Natural killer cell (primary cell): ENCODE results near the gene MUSTN1. TPM values are rescaled to one million over a fixed set of nuclear protein-coding genes. Genes with fewer than 3 reads are reported as not detected.

Experiments used
- ATAC-seq, 3 donors: fragments of 150-1000 bp in 2 of 3; fragments of 200-7000 bp in 1 of 3; cut with Tn5 transposase; 1 replicate in 1 of 3; 2 replicates in 2 of 3; pipeline ENCODE4 v1.10.0; 2021; ENCODE audit warnings: mild to moderate bottlenecking in 2 of 3, moderate library complexity in 2 of 3
- DNase-seq, 2 donors: peaks; one replicate each; pipeline versions ENCODE4 v3.0.0 to v3.0.0-alpha.2; 2013 to 2021; ENCODE audit warnings: mixed read lengths in 1 of 2
- H3K27ac ChIP-seq: one replicate; pipeline ENCODE4 v1.5.1; 2013; ENCODE audit warnings: mild to moderate bottlenecking, low read length
- H3K27me3 ChIP-seq: one replicate; pipeline ENCODE4 v1.6.1; 2013; ENCODE audit warnings: low read length; ENCODE audit not compliant: control insufficient read depth, insufficient read depth
- H3K36me3 ChIP-seq: one replicate; pipeline ENCODE4 v1.6.1; 2013; ENCODE audit warnings: low read length; ENCODE audit not compliant: control insufficient read depth, insufficient read depth
- H3K4me1 ChIP-seq: one replicate; pipeline ENCODE4 v1.6.1; 2013; ENCODE audit warnings: low read length; ENCODE audit not compliant: control insufficient read depth, insufficient read depth
- H3K4me3 ChIP-seq: one replicate; pipeline ENCODE4 v1.5.1; 2013; ENCODE audit warnings: low read length
- H3K9me3 ChIP-seq: one replicate; pipeline ENCODE4 v1.6.1; 2013; ENCODE audit warnings: low read length; ENCODE audit not compliant: control insufficient read depth, insufficient read depth
- H3K27ac Mint-ChIP-seq, 2 donors: one replicate each; pipeline ENCODE4 v1.8.0; 2022; ENCODE audit warnings: mild to moderate bottlenecking in 2 of 2, mixed read lengths in 2 of 2, moderate library complexity in 1 of 2
- H3K27me3 Mint-ChIP-seq, 2 donors: one replicate each; pipeline ENCODE4 v1.8.0; 2022; ENCODE audit warnings: low read depth in 2 of 2, mixed read lengths in 2 of 2
- H3K36me3 Mint-ChIP-seq: one replicate; pipeline ENCODE4 v1.8.0; 2022; ENCODE audit warnings: mixed read lengths
- H3K4me1 Mint-ChIP-seq, 2 donors: one replicate each; pipeline ENCODE4 v1.8.0; 2022; ENCODE audit warnings: mixed read lengths in 2 of 2
- H3K4me3 Mint-ChIP-seq: one replicate; pipeline ENCODE4 v1.8.0; 2022; ENCODE audit warnings: mild to moderate bottlenecking, moderate library complexity, mixed read lengths
- H3K9me3 Mint-ChIP-seq, 2 donors: one replicate each; pipeline ENCODE4 v1.8.0; 2022; ENCODE audit warnings: mixed read lengths in 2 of 2
- WGBS: methylation state at CpG from one replicate; pipeline ENCODE4 v1.1.7; 2013; ENCODE audit warnings: missing lambda C conversion rate; ENCODE audit not compliant: insufficient coverage; 5-methylcytosine and 5-hydroxymethylcytosine counted together
- intact Hi-C: fragments of 100-400 bp; cut with micrococcal nuclease; formaldehyde crosslinking; loops from one replicate; pipeline ENCODE4 v1.14.2; 2022
- total RNA-seq, 4 donors: library from RNA; stranded (reverse); fragments of 120-200 nt in 1 of 4; gene quantifications; one replicate each; pipeline versions ENCODE4 v1.2.3 to v1.2.4, GENCODE V29; 2013 to 2022
- TF ChIP-seq, protein P1 (sequence below): fragments of 200-600 bp; IDR thresholded peaks from one replicate; pipeline ENCODE4 v1.8.0; 2022; ENCODE audit warnings: antibody characterized with exemption

MUSTN1 gene
- total RNA-seq, 3 donors from 2014 or later (not counting 1 experiment from before 2014, with no cell fraction given), result 5.3 to 7.7 (median 6.8) TPM

GRCh38 chr3:52827866-52828376 is 6.9 kb downstream of the MUSTN1 start:
- intact Hi-C loops, result no loop called here
- Histone ChIP-seq H3K27ac (no peak overlapping the region), H3K9me3 (no peaks in the 10 kb centered on the region), H3K4me3 (no peak overlapping the region), H3K4me1 (no peaks in the 10 kb centered on the region), H3K27me3 (no peaks in the 10 kb centered on the region), H3K36me3 (peaks cover 7% of the 10 kb centered on the region)
- Mint-ChIP-seq H3K4me3 (no peak overlapping the region), H3K27me3 (no peaks in the 10 kb centered on the region), H3K27ac (no peak overlapping the region), H3K4me1 (peaks cover 0 to 6% of the 10 kb centered on the region in 2 donors), H3K36me3 (no peaks in the 10 kb centered on the region), H3K9me3 (no peaks in the 10 kb centered on the region)
- TF ChIP-seq, protein P1, sequence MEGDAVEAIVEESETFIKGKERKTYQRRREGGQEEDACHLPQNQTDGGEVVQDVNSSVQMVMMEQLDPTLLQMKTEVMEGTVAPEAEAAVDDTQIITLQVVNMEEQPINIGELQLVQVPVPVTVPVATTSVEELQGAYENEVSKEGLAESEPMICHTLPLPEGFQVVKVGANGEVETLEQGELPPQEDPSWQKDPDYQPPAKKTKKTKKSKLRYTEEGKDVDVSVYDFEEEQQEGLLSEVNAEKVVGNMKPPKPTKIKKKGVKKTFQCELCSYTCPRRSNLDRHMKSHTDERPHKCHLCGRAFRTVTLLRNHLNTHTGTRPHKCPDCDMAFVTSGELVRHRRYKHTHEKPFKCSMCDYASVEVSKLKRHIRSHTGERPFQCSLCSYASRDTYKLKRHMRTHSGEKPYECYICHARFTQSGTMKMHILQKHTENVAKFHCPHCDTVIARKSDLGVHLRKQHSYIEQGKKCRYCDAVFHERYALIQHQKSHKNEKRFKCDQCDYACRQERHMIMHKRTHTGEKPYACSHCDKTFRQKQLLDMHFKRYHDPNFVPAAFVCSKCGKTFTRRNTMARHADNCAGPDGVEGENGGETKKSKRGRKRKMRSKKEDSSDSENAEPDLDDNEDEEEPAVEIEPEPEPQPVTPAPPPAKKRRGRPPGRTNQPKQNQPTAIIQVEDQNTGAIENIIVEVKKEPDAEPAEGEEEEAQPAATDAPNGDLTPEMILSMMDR, result no peak
- DNase-seq (no peak), ATAC-seq (no peak)
- WGBS, result 83% methylated on average over 10 of the region's 10 CpGs

- 86% methylated on average over 9 of the region's 9 CpGs for WGBS
- Mint-ChIP-seq H3K9me3 (no peaks in the 10 kb centered on the region), H3K4me1 (peaks cover 0 to 6% of the 10 kb centered on the region in 2 donors), H3K36me3 (no peaks in the 10 kb centered on the region), H3K27ac (no peak overlapping the region), H3K27me3 (no peaks in the 10 kb centered on the region), H3K4me3 (no peak overlapping the region)
- H3K4me3 ChIP-seq, result no peak overlapping the region
- H3K36me3 ChIP-seq, result peaks cover 7% of the 10 kb centered on the region
- intact Hi-C loops, result no loop called here
- no peaks in the 10 kb centered on the region for H3K4me1 ChIP-seq
- ATAC-seq, result no peak
- H3K9me3 ChIP-seq, result no peaks in the 10 kb centered on the region
- TF ChIP-seq, protein P1, result no peak
- no peak overlapping the region for H3K27ac ChIP-seq
- DNase-seq, result no peak
- H3K27me3 ChIP-seq, result no peaks in the 10 kb centered on the region
These were observed 7.4 kb downstream of the MUSTN1 start for GRCh38 chr3:52827441-52827840.

GRCh38 chr3:52824037-52824436 is 10.8 kb downstream of the MUSTN1 start:
- Mint-ChIP-seq H3K27me3 (no peaks in the 10 kb centered on the region), H3K4me3 (no peak overlapping the region)

More at GRCh38 chr3:52824037-52824436, 10.8 kb downstream of the MUSTN1 start:
- TF ChIP-seq, protein P1, result no peak
- 93% methylated on average over 10 of the region's 10 CpGs for WGBS
- Mint-ChIP-seq H3K9me3 (no peaks in the 10 kb centered on the region), H3K27ac (no peak overlapping the region), H3K4me1 (no peaks in the 10 kb centered on the region), H3K36me3 (no peaks in the 10 kb centered on the region)
- H3K9me3 ChIP-seq, result no peaks in the 10 kb centered on the region
- H3K27me3 ChIP-seq, result no peaks in the 10 kb centered on the region
- no peak overlapping the region for H3K4me3 ChIP-seq
- intact Hi-C loops, result no loop called here
- peaks cover 7% of the 10 kb centered on the region for H3K36me3 ChIP-seq
- no peaks in the 10 kb centered on the region for H3K4me1 ChIP-seq
- no peak for DNase-seq
- H3K27ac ChIP-seq, result no peak overlapping the region
- ATAC-seq, result no peak
